ENCODE measurements around the gene MB.
A peak's percentile ranks its signal among the peaks of the same experiment; 100 is the strongest.

The MB gene

GRCh38 chr22:35601013-35601580 lies 16.0 kb downstream of the MB start (continued):
- TF ChIP-seq ZNF366 (tag by site-specific recombination; conservative IDR thresholded peaks at IDR 0.05), result no peak
- TF ChIP-seq ZNF18 (tag by site-specific recombination; IDR thresholded peaks at IDR 0.05), result peak; percentile 84
- peak; percentile 22; the same call in 1 of the 2 replicates for TF ChIP-seq ZNF175 (tag by site-specific recombination; IDR thresholded peaks at IDR 0.05)
- TF ChIP-seq ZNF202 (tag by site-specific recombination; IDR thresholded peaks at IDR 0.05; ENCODE audit: borderline replicate concordance), result no peak

GRCh38 chr22:35600476-35600875 lies 16.7 kb downstream of the MB start:
- Histone ChIP-seq H3K27ac (ENCODE audit: extremely low read depth, low read depth, low read length) (no peak overlapping the region), H3K4me3 (ENCODE audit: low read depth, low read length) (no peak overlapping the region), H3K4me1 (ENCODE audit: control insufficient read depth, insufficient read depth, low read length) (no peaks in the 10 kb centered on the region), H3K36me3 (ENCODE audit: control insufficient read depth in 2 of 2, insufficient read depth in 1 of 2, low read length in 2 of 2) (no peaks in the 10 kb centered on the region), H3K9me3 (ENCODE audit: control insufficient read depth, insufficient read depth, low read depth, low read length) (no peaks in the 10 kb centered on the region)
- ChIA-PET POLR2A (no interaction called here), CTCF (interaction anchor here (1.0 kb wide), 1 partner anchor 22 kb away, joined by 3 read pairs; no protein-coding TSS in a partner anchor)
- no peak for TF ChIP-seq INSM2 (tag by site-specific recombination; IDR thresholded peaks at IDR 0.05)
- TF ChIP-seq ZBTB7A (tag by site-specific recombination; IDR thresholded peaks at IDR 0.05; ENCODE audit: low read depth), result no peak
- no peak for TF ChIP-seq BCL6B (tag by site-specific recombination; IDR thresholded peaks at IDR 0.05)
- TF ChIP-seq ZBTB21 (tag by site-specific recombination; IDR thresholded peaks at IDR 0.05), result no peak
- no peak for TF ChIP-seq ZIC2 (tag by site-specific recombination; IDR thresholded peaks at IDR 0.05)
- TF ChIP-seq ZNF549 (tag by site-specific recombination; IDR thresholded peaks at IDR 0.05), result no peak
- no peak for TF ChIP-seq ZNF280C (tag by site-specific recombination; IDR thresholded peaks at IDR 0.05)
- no peak for TF ChIP-seq ZNF211 (tag by site-specific recombination; IDR thresholded peaks at IDR 0.05; ENCODE audit: low read depth)
- no peak for TF ChIP-seq ZNF560 (tag by site-specific recombination; IDR thresholded peaks at IDR 0.05; ENCODE audit: borderline replicate concordance)
- no peak for TF ChIP-seq SCRT1 (tag by site-specific recombination; IDR thresholded peaks at IDR 0.05; ENCODE audit: borderline replicate concordance)
- no peak for TF ChIP-seq ZNF362 (tag by site-specific recombination; IDR thresholded peaks at IDR 0.05)
- no peak for TF ChIP-seq YY1 (tag by site-specific recombination; IDR thresholded peaks at IDR 0.05)
- no peak for TF ChIP-seq KLF1 (tag by site-specific recombination; IDR thresholded peaks at IDR 0.05)

Data from HEK293 (cell line).